H1 (cell line): Measurements from ENCODE around the gene EPHA6. TPM values are rescaled to one million over a fixed set of nuclear protein-coding genes. Genes with fewer than 3 reads are reported as not detected.

Experiments
- ASH2L ChIP-seq: fragments of 200-600, 300-600 bp; sonication (generic); IDR thresholded peaks from one replicate; pipeline ENCODE4 v1.7.1; 2017; ENCODE audit warnings: low read length
- ATF3 ChIP-seq: IDR thresholded peaks from 2 replicates; pipeline ENCODE4 v1.6.1; 2011; ENCODE audit warnings: low read depth, mild to moderate bottlenecking, low read length; ENCODE audit not compliant: insufficient read depth
- BACH1 ChIP-seq: IDR thresholded peaks from 2 replicates; pipeline ENCODE4 v1.6.1; 2012; ENCODE audit warnings: low read length, improper control_type of control experiment
- CREB1 ChIP-seq: IDR thresholded peaks from 2 replicates; pipeline ENCODE4 v1.6.1; 2012; ENCODE audit warnings: inconsistent platforms
- E2F6 ChIP-seq: IDR thresholded peaks from 2 replicates; pipeline ENCODE4 v1.6.1; 2012; ENCODE audit warnings: inconsistent platforms
- FOSL1 ChIP-seq: IDR thresholded peaks from 2 replicates; pipeline ENCODE4 v1.6.1; 2011; ENCODE audit warnings: mild to moderate bottlenecking, low read depth, low read length, moderate library complexity; ENCODE audit not compliant: insufficient read depth
- JUND ChIP-seq: IDR thresholded peaks from 2 replicates; pipeline ENCODE4 v1.6.1; 2011; ENCODE audit warnings: mild to moderate bottlenecking, improper control_type of control experiment, low read length
- KDM5A ChIP-seq: fragments of 200-600 bp; IDR thresholded peaks from 2 replicates; pipeline ENCODE4 v1.7.1; 2012; ENCODE audit warnings: mild to moderate bottlenecking, low read length, inconsistent platforms, mixed read lengths
- MAFK ChIP-seq: IDR thresholded peaks from 2 replicates; pipeline ENCODE4 v1.6.1; 2012; ENCODE audit warnings: low read depth, mild to moderate bottlenecking, improper control_type of control experiment, low read length
- MAX ChIP-seq: IDR thresholded peaks from 2 replicates; pipeline ENCODE4 v1.6.1; 2012; ENCODE audit warnings: inconsistent platforms
- PHF8 ChIP-seq: fragments of 200-600 bp; sonication (generic); conservative IDR thresholded peaks from 2 replicates; pipeline ENCODE4 v1.7.1; 2012; ENCODE audit warnings: low read depth, mild to moderate bottlenecking, inconsistent platforms, low read length, moderate library complexity
- POLR2A ChIP-seq, 2 experiments: IDR thresholded peaks; 1 replicate in 1 of 2; 2 replicates in 1 of 2; pipeline ENCODE4 v1.6.1; 2011; ENCODE audit warnings: low read depth in 2 of 2, low read length in 2 of 2, mild to moderate bottlenecking in 2 of 2; ENCODE audit errors: control extremely low read depth in 1 of 2
- POU5F1 ChIP-seq: IDR thresholded peaks from 2 replicates; pipeline ENCODE4 v1.6.1; 2011; ENCODE audit warnings: low read depth, mild to moderate bottlenecking, low read length, moderate library complexity
- RAD21 ChIP-seq, 2 experiments: IDR thresholded peaks in 1 of 2; conservative IDR thresholded peaks in 1 of 2; 2 replicates each; pipeline ENCODE4 v1.6.1; 2011; ENCODE audit warnings: low read depth in 2 of 2, low read length in 2 of 2, improper control_type of control experiment in 1 of 2, inconsistent platforms in 1 of 2, mild to moderate bottlenecking in 1 of 2, moderate library complexity in 1 of 2
- SIN3A ChIP-seq, 2 experiments: IDR thresholded peaks in 1 of 2; conservative IDR thresholded peaks in 1 of 2; 2 replicates each; pipeline ENCODE4 v1.6.1; 2011 to 2012; ENCODE audit warnings: low read length in 2 of 2, improper control_type of control experiment in 1 of 2, low read depth in 1 of 2, mild to moderate bottlenecking in 1 of 2
- SIX5 ChIP-seq: IDR thresholded peaks from 2 replicates; pipeline ENCODE4 v1.6.1; 2011; ENCODE audit warnings: mild to moderate bottlenecking, low read depth, low read length
- SUZ12 ChIP-seq: fragments of 200-600 bp; sonication (generic); IDR thresholded peaks from 2 replicates; pipeline ENCODE4 v1.6.1; 2012; ENCODE audit warnings: mild to moderate bottlenecking, inconsistent platforms, low read length, moderate library complexity, mixed read lengths
- TCF12 ChIP-seq: IDR thresholded peaks from 2 replicates; pipeline ENCODE4 v1.6.1; 2011; ENCODE audit warnings: low read depth, mild to moderate bottlenecking, low read length
- TEAD4 ChIP-seq: IDR thresholded peaks from 2 replicates; pipeline ENCODE4 v1.6.1; 2012; ENCODE audit warnings: low read depth, low read length, inconsistent platforms, mixed read lengths
- USF2 ChIP-seq: IDR thresholded peaks from 2 replicates; pipeline ENCODE4 v1.6.1; 2011; ENCODE audit warnings: low read length, improper control_type of control experiment
- YY1 ChIP-seq: IDR thresholded peaks from 2 replicates; pipeline ENCODE4 v1.6.1; 2011; ENCODE audit warnings: low read depth, mild to moderate bottlenecking, low read length
- ZNF274 ChIP-seq: IDR thresholded peaks from 2 replicates; pipeline ENCODE4 v1.7.0; 2012; ENCODE audit warnings: low read length, borderline replicate concordance; ENCODE audit errors: extremely low read depth
- polyA plus RNA-seq, 7 experiments: library from polyadenylated mRNA; depleted of rRNA in 3 of 7; stranded (reverse) in 5 of 7; unstranded in 2 of 7; fragments of >200 nt in 5 of 7; fragments of 200-250 nt in 2 of 7; gene quantifications; 1 replicate in 5 of 7; 2 replicates in 1 of 7; 4 replicates in 1 of 7; pipeline versions ENCODE4 v1.2.1 to v1.2.3, GENCODE V29; 2011 to 2013; ENCODE audit warnings: missing spikeins in 2 of 7, mixed read lengths in 2 of 7
- total RNA-seq: library from RNA; stranded (reverse); fragmentation: NEBNext Ultra II Directional; extraction: Animal tissue kit (Norgen Biotek cat#: 25700); gene quantifications from 2 replicates; pipeline ENCODE4 v1.2.1, GENCODE V29; 2021

EPHA6 gene
- total and polyA plus RNA-seq, 2 of the 8 experiments (the other 6 are each of a cell fraction or from before 2014, with no cell fraction given), result 0.83 to 3.2 TPM

GRCh38 chr3:97764407-97765238, 950.2 kb downstream of the EPHA6 start, which contains the start of gene ARL6 (continued):
- no peak for TF ChIP-seq YY1
- TF ChIP-seq TEAD4, result no peak
- TF ChIP-seq KDM5A, result no peak
- TF ChIP-seq SIN3A (conservative IDR thresholded peaks at IDR 0.05 in 1 of 2, IDR thresholded peaks at IDR 0.05 in 1 of 2; ENCODE audit: low read depth in 1 of 2, low read length in 2 of 2), result peak; percentile 73 to 96; a peak in 2 of 4 replicates
- no peak for TF ChIP-seq ATF3
- no peak for TF ChIP-seq E2F6
- no peak for TF ChIP-seq POLR2A (IDR thresholded peaks at IDR 0.05; ENCODE audit: control extremely low read depth in 1 of 2, low read depth in 2 of 2, low read length in 2 of 2)
- no peak for TF ChIP-seq MAFK
- no peak for TF ChIP-seq JUND
- peak; percentile 82 for TF ChIP-seq CREB1
- no peak for TF ChIP-seq ZNF274
- peak; percentile 92 for TF ChIP-seq ASH2L
- no peak for TF ChIP-seq POU5F1
- TF ChIP-seq PHF8, result no peak; the same call in 1 of the 2 replicates
- 0 out of 4 replicates have a peak, but pooled peaks of 1 of the 2 experiments have one; percentile 9 for TF ChIP-seq RAD21 (IDR thresholded peaks at IDR 0.05 in 1 of 2, conservative IDR thresholded peaks at IDR 0.05 in 1 of 2; ENCODE audit: low read depth in 2 of 2, low read length in 2 of 2)
- peak; percentile 42; the same call in 1 of the 2 replicates for TF ChIP-seq MAX
- no peak for TF ChIP-seq USF2
- TF ChIP-seq FOSL1, result no peak
- no peak for TF ChIP-seq BACH1
- TF ChIP-seq SIX5, result peak; percentile 40
- no peak for TF ChIP-seq TCF12
- TF ChIP-seq SUZ12, result no peak
